SJCRH30 (cell line): ENCODE measurements around the gene SATB2. TPM values are rescaled to one million over a fixed set of nuclear protein-coding genes. Genes with fewer than 3 reads are reported as not detected.

Experiments used
- DNase-seq, 2 experiments: peaks; one replicate each; pipeline ENCODE4 v3.0.0-alpha.2; 2015 to 2020
- H3K27ac ChIP-seq: fragments of 250-450 bp; sonication (Bioruptor Pico); 2 replicates; pipeline ENCODE4 v1.5.1; 2020; ENCODE audit warnings: mild to moderate bottlenecking, moderate library complexity
- H3K27me3 ChIP-seq: fragments of 250-450 bp; sonication (Bioruptor Pico); 2 replicates; pipeline ENCODE4 v1.5.1; 2020; ENCODE audit warnings: mild to moderate bottlenecking, moderate library complexity
- H3K36me3 ChIP-seq: fragments of 250-450 bp; sonication (Bioruptor Pico); 2 replicates; pipeline ENCODE4 v1.5.1; 2020; ENCODE audit warnings: mild to moderate bottlenecking, moderate library complexity
- H3K4me1 ChIP-seq: fragments of 250-450 bp; sonication (Bioruptor Pico); 2 replicates; pipeline ENCODE4 v1.5.1; 2020; ENCODE audit warnings: mild to moderate bottlenecking, moderate library complexity
- H3K4me3 ChIP-seq: fragments of 250-450 bp; sonication (Bioruptor Pico); 2 replicates; pipeline ENCODE4 v1.5.1; 2020; ENCODE audit warnings: mild to moderate bottlenecking, moderate library complexity
- H3K9me3 ChIP-seq: fragments of 250-450 bp; sonication (Bioruptor Pico); replicated peaks from 2 replicates; pipeline ENCODE4 v1.5.1; 2020; ENCODE audit warnings: mild to moderate bottlenecking, moderate library complexity
- total RNA-seq: library from RNA; depleted of rRNA; stranded (reverse); fragments of >200 nt; shearing (Covaris generic); gene quantifications from 2 replicates; pipeline ENCODE4 v1.2.3, GENCODE V29; 2014

SATB2 gene
- total RNA-seq, 1 experiment from 2014 or later: 14.8 TPM

DNA sequence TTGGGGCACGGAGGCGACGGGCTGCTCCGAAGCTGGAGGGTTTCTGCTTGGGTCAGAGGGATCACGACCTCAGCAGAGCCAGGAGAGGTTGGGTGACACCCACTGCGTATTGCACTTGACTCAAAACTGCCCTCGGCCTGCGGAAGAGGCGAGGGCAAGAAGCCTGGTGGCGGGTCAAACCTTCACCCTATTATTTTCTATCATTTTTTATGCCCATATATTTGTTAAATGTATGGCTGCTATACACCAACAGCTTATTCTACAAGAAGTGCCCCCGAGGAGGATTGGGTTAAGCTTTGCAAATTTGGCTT, 12.6 kb upstream of the SATB2 start:
- Histone ChIP-seq H3K4me1 (no peaks in the 10 kb centered on the region), H3K27me3 (no peaks in the 10 kb centered on the region), H3K36me3 (no peaks in the 10 kb centered on the region), H3K27ac (no peak overlapping the region), H3K9me3 (no peaks in the 10 kb centered on the region), H3K4me3 (no peak overlapping the region)
- DNase-seq: no peak

DNA sequence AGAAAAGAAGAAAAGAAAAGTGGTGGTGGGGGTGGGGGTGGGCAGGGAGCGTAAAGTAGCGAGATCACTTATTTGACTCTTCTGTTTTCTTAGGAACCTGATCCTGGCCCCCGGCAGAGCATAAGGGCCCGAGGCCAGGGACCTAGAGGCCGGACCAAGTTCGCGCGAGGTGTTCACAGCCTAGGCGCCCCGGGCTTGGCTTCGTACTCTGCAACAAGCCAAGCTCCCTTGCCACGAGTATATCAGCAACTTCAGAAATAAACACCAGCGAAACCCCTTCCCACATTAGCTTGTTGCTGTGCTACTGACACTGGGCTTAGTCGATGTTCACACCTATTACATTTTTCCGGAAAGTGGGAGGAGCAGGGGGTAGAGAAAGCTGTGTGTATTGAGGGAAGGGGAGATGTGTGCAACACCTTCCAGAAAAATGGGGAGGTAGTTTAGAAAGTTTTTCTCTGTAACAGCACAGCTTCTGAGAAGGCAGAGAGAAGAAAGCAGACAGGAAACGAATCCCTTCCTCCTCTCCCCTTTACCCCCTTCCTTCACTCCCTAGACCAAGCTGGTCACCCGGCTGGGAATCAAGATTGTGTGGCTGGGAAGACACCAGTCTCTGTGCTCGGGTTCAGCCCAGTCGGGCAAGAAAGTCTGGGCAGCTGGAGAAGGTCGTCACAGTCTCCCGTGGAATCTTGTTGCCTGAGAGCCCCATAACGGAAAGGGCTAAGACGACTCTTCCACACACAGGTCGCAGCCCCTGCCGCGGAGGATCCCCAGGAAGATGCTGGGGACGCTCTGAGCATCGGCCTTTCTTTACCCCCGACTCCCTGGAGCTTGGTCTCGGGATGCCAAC, 12.0 kb upstream of the SATB2 start:
- Histone ChIP-seq H3K4me3 (no peak overlapping the region), H3K27me3 (no peaks in the 10 kb centered on the region), H3K36me3 (no peaks in the 10 kb centered on the region), H3K4me1 (no peaks in the 10 kb centered on the region), H3K9me3 (no peaks in the 10 kb centered on the region), H3K27ac (no peak overlapping the region)
- no peak for DNase-seq

DNA sequence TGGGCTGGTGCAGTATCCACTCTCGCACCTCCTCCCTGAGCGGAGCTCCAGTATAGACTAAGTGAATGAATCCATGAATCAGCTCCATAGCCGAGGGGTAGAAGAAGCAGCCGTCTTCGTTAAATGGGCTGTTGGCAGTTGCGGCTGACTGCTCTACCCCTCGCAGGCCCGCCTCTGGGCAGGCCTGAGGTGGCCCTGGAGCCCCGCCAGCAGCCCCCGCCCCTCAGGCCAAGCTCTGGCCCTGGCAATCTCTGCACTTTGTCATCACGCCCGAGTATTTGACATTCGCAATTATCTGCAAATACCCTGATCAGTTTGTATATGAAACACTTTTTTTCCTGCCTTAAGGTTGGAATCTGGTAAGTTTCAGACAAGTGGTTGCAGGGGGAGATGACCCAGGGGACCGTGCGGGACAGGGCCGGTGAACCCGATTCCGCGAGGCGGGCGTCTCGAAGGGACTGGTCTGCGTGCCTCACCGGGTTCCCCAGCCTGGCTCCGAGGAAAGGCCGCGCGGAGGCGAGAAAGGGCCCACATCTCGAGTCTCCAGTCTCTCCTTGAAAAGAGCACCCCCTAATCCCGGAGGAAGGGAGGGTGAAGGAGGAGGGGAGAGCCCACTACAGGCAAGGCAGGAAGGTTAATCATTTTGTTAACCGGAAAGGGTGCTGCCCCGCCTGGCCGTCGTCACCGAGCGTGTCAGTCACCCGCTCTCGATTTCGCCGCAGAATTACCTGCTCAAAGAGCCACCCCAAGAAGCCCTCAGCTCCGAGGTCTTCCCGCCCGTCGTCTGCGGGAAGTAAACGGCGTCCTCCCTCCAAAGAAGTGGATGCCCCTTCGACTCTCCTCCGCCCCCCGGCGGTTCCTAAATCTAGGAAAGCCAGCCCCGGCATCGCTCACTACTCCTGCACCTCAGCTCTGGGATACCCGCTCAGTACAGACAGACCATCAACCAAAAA, 11.1 kb upstream of the SATB2 start:
- H3K27ac ChIP-seq: no peak overlapping the region
- H3K27me3 ChIP-seq: no peaks in the 10 kb centered on the region
- no peaks in the 10 kb centered on the region for H3K4me1 ChIP-seq
- H3K9me3 ChIP-seq: no peaks in the 10 kb centered on the region
- H3K36me3 ChIP-seq: no peaks in the 10 kb centered on the region
- H3K4me3 ChIP-seq: no peak overlapping the region
- DNase-seq: no peak

DNA sequence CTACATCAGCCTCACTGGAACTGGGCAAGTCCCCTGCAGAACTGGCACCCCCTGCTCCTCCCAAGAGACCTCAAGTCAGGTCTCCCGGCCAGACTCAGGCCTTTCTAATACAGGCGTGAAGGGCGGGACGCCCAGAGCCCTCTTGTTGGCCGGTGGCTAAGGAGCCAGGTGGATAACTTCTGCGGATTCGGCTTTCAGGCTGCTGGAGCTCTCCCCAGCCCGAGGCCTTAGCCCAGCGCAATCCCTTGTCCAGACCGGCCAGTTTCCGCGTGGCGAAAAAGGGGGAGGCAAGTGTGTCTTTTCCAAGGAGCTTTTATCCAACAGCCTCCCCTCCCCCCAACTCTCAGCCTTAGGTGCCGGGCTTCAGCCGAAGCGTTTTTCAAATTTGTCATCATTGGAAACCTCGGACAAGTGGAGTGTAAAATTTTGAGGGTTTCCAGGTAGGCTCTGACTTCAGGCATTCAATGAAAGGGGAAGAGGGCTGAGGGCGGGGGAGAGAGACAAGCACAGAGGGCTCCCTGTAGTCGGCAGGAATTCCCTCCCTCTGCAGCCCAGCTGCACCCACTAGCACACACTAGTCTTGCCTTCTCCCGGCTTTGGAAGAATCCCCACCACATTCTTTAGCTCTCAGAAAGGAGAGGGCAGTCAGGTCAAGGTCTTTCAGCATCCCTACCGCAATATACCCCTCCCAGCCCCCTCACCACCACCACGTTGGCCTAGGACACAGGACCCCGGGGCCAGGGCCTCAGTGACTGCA, 9.5 kb upstream of the SATB2 start:
- no peaks in the 10 kb centered on the region for H3K9me3 ChIP-seq
- no peaks in the 10 kb centered on the region for H3K4me1 ChIP-seq
- no peak overlapping the region for H3K4me3 ChIP-seq
- H3K27ac ChIP-seq: no peak overlapping the region
- no peak for DNase-seq
- no peaks in the 10 kb centered on the region for H3K27me3 ChIP-seq
- no peaks in the 10 kb centered on the region for H3K36me3 ChIP-seq

DNA sequence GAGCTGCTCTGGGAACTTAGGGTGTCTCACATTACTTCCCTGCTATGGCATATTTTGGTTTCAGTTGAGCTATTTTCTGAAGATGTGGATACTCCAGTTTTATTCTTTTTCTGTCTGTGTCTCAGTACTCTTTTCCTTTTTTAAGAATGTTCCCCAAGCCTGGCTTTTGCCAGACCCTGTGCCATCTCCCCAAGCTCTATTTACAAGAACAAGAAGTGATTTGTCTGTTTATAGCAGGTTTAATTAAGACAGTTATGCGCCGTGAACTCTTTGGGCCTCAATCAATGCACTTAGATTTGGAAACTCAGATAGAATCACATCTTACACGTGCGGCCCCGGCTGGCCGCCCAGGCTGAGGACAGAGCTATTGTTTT, 8.9 kb upstream of the SATB2 start:
- Histone ChIP-seq H3K36me3 (no peaks in the 10 kb centered on the region), H3K9me3 (no peaks in the 10 kb centered on the region), H3K4me3 (no peak overlapping the region), H3K27me3 (no peaks in the 10 kb centered on the region), H3K27ac (no peak overlapping the region), H3K4me1 (no peaks in the 10 kb centered on the region)
- DNase-seq: no peak

DNA sequence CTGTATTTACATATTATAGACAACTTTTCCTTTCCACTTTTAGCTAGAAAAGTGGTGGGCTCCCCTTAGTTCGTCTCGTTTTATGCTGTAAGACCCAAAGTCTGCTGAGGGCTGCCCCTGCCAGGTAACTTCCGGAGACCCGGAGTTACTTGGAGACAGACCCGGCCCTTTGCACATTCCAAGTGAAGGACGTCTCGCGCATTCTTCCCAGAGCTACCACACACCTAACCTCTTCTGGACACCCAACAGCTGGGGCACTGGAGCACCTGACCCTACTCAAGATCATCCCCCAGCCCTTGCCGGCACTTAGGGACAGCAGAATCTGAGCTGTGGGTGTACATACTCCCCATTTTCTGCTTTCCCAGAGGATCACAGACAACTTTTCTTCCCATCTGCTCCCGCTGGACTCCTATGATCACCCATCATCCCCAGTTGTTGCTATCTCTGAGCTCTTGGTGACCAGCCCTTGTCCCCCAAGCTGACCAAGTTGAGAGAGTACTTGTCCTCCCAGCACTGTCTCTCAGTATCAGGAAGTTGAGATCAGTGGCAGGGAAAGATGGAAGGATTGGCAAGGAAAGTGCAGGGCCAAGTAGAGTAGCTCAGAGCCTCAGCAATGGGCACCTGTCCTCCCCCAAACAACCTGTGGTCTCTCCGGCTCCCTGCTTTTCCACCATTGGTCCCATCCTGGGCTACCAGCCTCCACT, 8.4 kb upstream of the SATB2 start:
- Histone ChIP-seq H3K4me1 (no peaks in the 10 kb centered on the region), H3K36me3 (no peaks in the 10 kb centered on the region), H3K27me3 (no peaks in the 10 kb centered on the region), H3K9me3 (no peaks in the 10 kb centered on the region), H3K4me3 (no peak overlapping the region), H3K27ac (no peak overlapping the region)
- DNase-seq: no peak

DNA sequence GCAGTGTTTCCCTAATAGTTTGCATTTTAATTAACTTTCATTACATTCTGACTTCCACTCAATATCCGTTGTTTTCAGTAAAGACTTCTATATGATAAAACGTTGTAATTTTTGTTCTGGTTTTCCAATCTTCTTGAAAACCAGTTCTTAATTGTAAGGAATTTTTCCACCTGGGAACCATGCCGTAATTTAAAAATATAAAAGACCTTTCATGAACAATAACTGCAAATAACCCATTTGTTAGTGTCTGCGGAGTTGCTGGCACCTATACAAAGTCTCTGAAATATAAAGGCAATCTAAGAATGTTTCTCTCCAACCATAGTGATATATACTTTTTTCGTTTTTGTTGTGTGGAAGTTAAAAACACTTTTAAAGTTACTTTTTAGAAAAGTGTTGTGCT, 7.7 kb upstream of the SATB2 start:
- Histone ChIP-seq H3K36me3 (no peaks in the 10 kb centered on the region), H3K27me3 (no peaks in the 10 kb centered on the region), H3K4me1 (no peaks in the 10 kb centered on the region), H3K4me3 (no peak overlapping the region), H3K9me3 (no peaks in the 10 kb centered on the region), H3K27ac (no peak overlapping the region)
- no peak for DNase-seq

DNA sequence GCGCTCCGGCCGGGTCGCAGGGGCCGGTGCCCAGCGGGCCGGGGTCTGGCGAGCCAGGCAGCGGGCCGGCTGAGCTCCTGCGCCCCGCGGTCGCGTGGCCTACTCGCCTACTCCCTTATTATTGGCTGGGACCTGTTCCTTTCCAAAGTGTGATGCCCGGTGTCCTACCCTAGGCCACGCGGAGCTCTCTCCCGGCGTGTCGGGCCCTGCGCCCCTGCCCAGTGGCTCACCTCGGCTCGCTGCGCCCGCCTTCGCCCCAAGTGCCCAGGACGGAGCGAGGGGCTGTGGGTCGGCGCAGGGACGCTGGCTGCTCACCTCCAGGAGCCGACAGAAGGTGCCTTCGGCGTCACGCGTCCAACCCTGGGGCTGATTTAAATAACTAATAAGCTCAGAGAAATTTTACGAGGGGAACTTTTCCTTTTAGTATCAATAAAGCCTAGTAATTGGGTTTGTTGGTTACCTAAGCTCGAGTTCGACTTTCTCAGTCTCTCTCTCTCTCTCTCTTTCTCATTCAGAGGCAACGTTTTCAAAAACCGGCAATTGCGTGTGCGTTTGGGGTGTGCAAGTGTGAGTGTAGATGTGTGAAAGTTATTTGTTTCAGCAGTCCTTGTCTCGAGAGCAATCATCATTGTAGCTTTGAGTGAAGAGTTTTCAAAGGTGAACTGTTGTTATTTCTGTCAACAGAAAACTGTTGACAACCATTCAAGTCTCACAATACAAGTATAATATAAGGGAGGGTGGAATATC, 7.0 kb upstream of the SATB2 start:
- no peak overlapping the region for H3K4me3 ChIP-seq
- no peaks in the 10 kb centered on the region for H3K4me1 ChIP-seq
- no peaks in the 10 kb centered on the region for H3K36me3 ChIP-seq
- no peaks in the 10 kb centered on the region for H3K27me3 ChIP-seq
- H3K9me3 ChIP-seq: no peaks in the 10 kb centered on the region
- no peak for DNase-seq
- H3K27ac ChIP-seq: no peak overlapping the region

DNA sequence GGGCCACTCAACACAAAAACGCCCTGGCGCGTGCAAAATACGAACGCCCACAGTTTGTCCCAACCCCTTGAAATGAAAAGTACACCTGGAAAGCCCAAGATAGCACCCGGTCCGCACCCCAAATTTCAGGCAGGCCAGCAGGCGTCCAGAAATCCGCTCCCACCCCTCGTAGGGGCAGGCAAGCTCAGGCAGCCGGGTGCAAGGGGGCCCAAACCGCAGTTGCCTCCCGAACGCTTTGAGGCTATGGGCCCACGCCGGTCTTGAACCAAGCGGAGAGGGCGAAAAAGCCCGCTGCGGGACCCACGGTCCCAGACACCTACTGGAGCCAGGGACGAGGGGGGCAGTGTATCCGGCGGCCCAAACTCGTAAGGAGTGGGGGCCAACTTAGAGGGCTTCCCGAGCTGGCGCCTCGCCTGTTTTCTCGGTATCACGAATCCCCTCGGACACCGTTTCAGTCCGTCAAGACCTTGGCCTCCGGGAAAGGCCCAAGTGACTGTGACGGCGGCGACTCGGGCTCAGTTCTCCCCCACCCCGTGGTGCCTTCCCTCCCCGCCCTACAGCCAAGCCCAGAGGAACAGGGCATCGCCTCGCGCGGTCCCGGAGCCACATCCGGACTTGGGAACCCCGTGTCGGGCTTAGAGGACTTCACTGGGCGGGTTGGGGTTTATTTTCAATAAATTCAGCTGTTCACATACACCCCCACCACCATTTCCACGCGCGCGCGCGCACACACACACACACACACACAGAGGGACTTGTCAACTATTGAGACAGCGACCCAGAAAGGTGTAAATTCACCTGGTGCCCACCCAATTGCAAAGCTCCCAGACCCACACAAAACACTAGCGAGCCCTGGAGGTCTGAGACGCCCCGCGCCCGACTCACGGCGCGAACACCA, 6.2 kb upstream of the SATB2 start:
- no peaks in the 10 kb centered on the region for H3K9me3 ChIP-seq
- no peak for DNase-seq
- H3K4me3 ChIP-seq: no peak overlapping the region
- no peaks in the 10 kb centered on the region for H3K27me3 ChIP-seq
- H3K27ac ChIP-seq: no peak overlapping the region
- H3K36me3 ChIP-seq: no peaks in the 10 kb centered on the region
- no peaks in the 10 kb centered on the region for H3K4me1 ChIP-seq

DNA sequence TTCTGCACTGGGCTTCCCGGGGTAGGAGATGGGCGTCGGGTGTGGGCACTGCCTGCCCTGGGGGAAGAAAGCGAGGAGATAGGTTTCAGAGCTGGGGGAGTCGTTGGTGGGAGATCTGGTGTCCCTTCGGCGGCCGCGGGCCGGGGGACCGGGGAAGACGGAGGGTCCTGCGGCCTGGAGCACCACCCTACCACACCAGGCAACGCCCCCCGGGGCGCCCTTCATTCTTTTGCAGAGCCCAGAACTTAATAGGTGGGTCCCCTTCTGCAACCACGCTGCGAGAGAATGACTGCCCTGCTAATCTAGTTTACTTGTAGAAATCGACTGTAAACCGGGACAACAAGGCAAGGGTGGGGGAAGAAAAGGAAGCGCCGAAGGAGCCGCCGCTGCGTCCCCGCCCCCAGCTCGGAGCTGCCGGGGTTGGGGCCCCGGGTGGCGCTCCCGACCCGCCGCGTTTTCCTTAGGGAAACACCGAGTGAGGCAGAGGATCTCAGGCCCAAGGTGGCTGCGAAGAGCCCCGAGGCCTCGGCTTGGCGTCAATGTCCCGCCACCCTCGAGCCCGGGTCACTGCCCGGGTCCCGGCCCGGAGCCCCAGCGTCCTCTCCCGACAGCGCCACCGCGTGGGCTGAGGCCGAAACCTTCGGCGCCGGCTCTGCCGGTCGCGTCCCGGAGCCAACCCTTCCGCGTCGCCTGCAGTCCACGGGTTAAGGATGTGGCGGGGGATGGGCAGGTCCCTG, 5.4 kb upstream of the SATB2 start:
- no peaks in the 10 kb centered on the region for H3K4me1 ChIP-seq
- no peaks in the 10 kb centered on the region for H3K27me3 ChIP-seq
- no peak overlapping the region for H3K27ac ChIP-seq
- no peak overlapping the region for H3K4me3 ChIP-seq
- H3K9me3 ChIP-seq: no peaks in the 10 kb centered on the region
- no peak for DNase-seq
- H3K36me3 ChIP-seq: no peaks in the 10 kb centered on the region

DNA sequence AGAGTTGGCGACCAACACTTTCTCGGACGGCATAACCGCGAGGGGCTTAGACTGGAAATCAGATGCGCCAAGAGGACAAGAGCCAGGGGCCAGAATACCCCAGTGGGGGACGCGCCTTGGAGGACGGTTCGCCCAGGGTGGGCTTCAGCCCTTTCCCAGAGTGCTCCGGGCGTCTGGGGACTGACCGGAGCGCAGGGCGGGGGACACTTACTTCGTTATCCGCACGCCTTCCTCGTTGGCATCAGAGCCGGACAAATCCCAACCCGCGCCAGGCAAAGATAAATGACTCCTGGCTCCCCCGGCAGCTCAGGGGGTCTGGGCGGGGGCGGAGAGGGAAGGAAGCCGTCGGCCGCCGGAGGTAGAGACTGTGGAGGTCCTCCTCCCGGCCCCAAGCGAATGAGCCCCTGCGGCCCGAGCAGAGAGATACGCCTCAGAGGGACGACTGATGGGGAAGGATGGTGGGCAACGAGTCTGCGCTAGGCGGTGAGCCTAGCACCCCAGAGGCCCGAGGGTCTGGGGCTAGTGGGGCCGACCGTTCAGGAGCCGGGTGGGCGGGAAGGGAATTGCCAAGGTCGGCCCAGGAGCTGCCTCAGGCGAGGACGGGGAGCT, 4.7 kb upstream of the SATB2 start:
- H3K4me3 ChIP-seq: no peak overlapping the region
- H3K27me3 ChIP-seq: no peaks in the 10 kb centered on the region
- H3K27ac ChIP-seq: no peak overlapping the region
- no peaks in the 10 kb centered on the region for H3K9me3 ChIP-seq
- DNase-seq: no peak
- H3K36me3 ChIP-seq: no peaks in the 10 kb centered on the region
- no peaks in the 10 kb centered on the region for H3K4me1 ChIP-seq

DNA sequence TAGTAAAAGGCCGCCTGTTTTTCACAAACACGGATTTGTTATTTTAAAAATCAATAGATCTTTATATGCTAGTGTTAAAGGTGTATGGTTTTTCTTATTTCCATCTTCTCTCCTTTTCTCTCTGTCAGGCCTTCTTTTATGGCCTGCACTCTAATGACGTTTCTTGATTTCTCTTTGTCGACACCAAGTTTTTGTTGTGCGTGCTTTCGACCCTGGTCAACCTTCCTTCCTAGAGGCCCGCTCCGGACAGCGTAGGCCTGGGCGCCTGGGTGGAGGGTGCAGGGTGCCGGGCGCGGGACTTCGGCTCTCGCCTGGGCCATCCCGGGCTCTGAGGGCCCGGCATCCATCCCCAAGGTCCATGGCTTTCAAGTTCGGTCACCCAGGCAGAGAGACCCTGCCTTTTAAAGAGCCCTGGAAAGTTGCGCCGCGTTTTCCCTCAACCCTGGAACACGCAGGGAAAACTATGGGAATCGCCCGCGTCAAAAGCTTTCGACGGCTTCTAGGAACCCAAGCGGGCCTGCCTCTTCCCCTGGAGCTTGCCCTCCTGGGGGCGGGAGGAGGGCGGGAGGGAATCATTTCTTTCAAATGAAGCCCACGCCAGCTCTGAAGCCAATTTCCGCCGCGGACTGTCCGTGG, 4.1 kb upstream of the SATB2 start:
- Histone ChIP-seq H3K4me1 (no peaks in the 10 kb centered on the region), H3K27me3 (no peaks in the 10 kb centered on the region), H3K9me3 (no peaks in the 10 kb centered on the region), H3K27ac (no peak overlapping the region), H3K36me3 (no peaks in the 10 kb centered on the region), H3K4me3 (no peak overlapping the region)
- no peak for DNase-seq
